Activated effector memory CD4-positive, alpha-beta T cell treated with anti-CD3 and anti-CD28 coated beads, Interleukin-2, amount 50 U/mL, for 16 hours (primary cell): Measurements from ENCODE around the gene TMEM175.

Experiments
- DNase-seq: peaks from one replicate; pipeline ENCODE4 v3.0.0-alpha.2; 2020

Gene TMEM175, protein sequence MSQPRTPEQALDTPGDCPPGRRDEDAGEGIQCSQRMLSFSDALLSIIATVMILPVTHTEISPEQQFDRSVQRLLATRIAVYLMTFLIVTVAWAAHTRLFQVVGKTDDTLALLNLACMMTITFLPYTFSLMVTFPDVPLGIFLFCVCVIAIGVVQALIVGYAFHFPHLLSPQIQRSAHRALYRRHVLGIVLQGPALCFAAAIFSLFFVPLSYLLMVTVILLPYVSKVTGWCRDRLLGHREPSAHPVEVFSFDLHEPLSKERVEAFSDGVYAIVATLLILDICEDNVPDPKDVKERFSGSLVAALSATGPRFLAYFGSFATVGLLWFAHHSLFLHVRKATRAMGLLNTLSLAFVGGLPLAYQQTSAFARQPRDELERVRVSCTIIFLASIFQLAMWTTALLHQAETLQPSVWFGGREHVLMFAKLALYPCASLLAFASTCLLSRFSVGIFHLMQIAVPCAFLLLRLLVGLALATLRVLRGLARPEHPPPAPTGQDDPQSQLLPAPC

GRCh38 chr4:931960-932712, at the start of gene TMEM175, which contains the start of gene GAK:
TSS of gene TMEM175 (plus strand) at chr4:932460. CDS start at chr4:947740, 15,280 bp downstream.
TSS of gene GAK (minus strand) at chr4:932316. CDS start at chr4:932187, 129 bp downstream.
- peak; percentile 99 for DNase-seq

DNA sequence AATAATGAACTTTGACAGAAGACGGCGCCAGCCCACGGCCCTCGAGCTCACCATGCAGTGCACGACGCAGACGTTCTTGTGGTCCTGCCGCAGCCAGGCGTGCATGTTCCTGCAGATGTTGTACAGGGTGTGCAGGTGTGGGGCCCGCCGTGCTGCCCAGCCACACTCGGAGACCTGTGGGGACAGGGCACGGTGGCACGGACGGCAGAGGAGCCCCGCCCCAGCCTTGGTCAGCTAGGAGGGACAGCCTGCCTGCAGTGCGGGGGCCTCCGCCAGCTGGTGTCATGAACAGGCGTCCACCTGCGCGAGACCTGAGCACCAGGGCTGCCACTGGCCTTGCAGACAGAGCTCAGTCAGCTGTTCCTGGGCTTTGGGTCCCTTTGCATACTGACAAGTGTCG, 49.6 kb upstream of the TMEM175 start:
- DNase-seq: no peak

- DNase-seq: no peak
These were observed 48.7 kb upstream of the TMEM175 start for GRCh38 chr4:883377-884095.

DNA sequence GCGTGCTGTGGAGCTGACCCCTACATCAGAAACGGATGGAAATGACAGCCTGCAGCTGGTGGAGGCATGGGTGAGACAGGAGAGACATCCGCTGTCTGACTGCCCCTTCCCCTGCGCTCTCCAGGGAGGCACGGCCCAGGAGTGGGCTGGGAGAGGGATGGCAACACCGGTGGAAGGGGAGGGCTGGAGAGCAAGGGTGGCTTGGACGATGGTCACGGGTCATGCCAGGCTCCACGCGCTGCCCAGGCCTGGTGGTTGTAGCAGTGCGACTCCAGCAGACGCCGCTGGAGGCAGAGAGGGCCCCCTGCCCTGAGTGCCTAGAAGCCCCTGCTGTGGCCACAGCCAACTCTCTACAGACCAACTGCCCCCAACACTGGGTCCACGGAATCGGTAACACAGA, 48.0 kb upstream of the TMEM175 start:
- no peak for DNase-seq

DNA sequence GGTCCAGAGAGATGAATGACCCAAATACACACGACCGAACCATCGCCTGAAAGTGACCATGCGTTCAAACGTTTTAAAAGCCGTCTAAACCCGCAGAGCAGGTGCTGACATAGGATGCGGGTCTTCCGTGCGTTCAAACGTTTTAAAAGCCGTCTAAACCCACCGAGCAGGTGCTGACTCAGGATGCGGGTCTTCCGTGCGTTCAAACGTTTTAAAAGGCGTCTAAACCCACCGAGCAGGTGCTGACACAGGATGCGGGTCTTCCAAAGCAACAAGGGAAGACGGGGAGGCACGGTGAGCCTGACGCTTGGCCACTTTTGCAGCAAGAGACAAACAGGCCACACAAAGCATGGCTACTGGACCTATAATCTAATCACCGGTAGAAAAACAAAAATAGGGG, 47.4 kb upstream of the TMEM175 start:
- no peak for DNase-seq

- no peak for DNase-seq
These were observed 46.9 kb upstream of the TMEM175 start for GRCh38 chr4:885353-885752.

DNA sequence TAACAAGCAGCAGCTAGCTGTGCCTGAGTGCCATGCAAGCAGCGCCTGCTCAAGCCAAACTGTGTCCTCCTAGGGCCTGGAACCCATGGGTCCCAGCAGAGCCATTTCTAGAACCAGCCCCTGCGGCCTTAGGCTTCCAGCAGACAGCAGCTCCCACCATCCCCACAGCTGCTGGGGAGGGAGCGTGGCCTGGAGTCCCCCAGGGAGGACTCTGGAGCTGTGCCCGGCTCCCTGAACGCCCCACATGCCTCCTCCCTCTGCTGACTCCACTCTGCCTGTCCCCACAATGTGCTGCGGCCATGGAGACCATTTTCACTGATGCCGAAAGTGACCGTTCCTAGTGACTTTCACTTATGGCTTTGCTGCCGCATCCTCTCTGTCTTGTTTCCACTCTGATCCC, 46.0 kb upstream of the TMEM175 start:
- DNase-seq: no peak

DNA sequence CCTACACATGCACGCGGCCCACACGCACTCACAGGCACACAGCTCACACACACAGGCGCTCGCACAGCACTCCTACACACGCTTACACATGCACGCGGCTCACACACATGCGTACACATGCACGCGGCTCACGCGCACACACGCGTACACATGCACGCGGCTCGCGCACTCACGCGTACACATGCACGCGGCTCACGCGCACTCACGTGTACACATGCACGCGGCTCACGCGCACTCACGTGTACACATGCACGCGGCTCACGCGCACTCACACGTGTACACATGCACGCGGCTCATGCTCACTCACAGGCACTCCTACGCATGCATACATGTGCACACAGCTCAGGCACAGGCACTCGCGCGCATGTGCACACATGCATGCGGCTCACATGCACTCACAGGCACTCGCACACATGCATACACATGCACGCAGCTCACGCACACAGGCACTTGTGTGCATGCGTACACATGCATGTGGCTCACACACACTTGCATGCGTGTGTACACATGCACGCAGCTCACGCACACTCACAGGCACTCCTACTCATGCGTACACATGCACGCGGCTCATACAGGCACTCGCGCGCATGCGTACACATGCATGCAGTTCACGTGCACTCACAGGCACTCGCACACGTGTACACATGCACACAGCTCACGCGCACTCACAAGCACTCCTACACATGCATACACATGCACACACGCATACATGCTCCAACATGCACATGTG, 45.1 kb upstream of the TMEM175 start:
- no peak for DNase-seq

DNA sequence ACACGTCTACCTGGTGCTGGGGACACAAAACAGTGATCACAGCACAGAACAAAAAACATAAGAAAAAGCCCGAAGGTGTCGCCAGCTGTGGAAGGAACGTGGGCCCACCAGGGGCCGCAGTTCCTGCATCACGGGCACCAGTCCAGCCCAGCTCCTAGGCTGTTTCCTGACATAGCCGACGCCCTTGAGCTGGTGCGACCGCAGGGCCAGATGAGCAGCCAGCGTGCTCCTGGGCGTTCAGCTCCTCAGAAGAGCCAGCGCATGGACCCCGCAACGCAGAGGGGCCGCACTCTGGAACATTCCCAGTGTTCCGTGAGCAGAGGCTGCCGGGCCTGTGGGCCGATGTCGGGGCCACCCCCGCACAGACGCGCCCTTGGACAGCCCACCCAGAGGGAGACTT, 44.2 kb upstream of the TMEM175 start:
- DNase-seq: no peak

GRCh38 chr4:889516-889915, 42.7 kb upstream of the TMEM175 start:
- DNase-seq: no peak

DNA sequence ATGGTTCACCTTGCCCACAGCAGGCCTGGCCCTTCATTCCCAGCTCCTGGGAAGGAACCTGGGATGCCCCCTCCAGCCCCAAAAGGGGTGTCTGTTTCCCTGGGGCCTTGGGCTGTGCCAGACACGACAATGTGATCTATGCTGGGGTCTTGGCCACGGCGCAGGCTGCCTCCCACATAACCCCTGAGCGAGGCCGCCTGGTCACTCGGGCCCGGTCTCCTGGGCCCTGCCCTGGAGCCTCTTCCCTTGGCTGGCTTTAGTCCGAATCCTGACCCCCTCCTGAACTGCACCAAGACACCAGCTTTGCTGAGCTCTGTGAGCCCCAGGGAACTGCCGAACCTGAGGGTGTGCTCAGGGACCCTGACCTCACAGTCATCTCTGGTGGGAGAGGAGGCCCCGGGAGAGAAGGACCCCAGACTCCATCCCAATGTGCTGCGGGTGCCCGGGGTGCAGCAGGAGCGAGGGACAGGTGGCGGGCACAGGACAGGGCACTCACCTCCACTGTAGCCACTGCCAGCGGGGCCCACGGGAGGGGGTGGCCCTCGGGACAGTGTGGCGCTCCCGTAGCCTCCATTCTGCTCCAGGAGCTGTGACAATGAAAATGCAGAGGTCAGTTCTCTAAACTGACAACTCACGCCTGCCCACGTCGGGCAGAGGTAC, 42.1 kb upstream of the TMEM175 start:
- DNase-seq: no peak

GRCh38 chr4:891747-892146, 40.5 kb upstream of the TMEM175 start:
- no peak for DNase-seq

GRCh38 chr4:892780-893179, 39.5 kb upstream of the TMEM175 start:
- no peak for DNase-seq

- DNase-seq: no peak
These were observed 38.8 kb upstream of the TMEM175 start for GRCh38 chr4:893276-893994.

GRCh38 chr4:893995-894705, 38.1 kb upstream of the TMEM175 start:
- no peak for DNase-seq

DNA sequence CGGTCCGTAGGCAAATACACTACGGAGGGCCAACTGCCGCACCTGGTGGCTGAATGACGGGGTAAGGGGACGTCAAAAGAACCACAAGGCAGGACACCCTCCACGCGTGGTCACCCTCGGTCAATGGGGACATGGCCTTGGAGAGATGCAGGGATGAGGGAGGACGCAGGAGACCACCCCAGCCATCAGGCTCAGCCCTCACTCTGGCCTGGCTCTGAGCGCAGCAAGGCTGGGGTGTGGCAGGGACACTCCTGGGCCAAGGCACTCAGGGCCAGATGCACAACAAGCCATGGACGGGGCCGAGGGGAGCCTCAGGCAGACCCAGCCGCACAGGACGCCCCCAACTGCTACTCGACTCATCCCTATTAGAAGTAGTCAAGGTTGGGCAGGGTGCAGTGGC, 36.7 kb upstream of the TMEM175 start:
- DNase-seq: no peak

GRCh38 chr4:896216-896615, 36.0 kb upstream of the TMEM175 start:
- DNase-seq: no peak

GRCh38 chr4:896630-897029, 35.6 kb upstream of the TMEM175 start:
- no peak for DNase-seq

DNA sequence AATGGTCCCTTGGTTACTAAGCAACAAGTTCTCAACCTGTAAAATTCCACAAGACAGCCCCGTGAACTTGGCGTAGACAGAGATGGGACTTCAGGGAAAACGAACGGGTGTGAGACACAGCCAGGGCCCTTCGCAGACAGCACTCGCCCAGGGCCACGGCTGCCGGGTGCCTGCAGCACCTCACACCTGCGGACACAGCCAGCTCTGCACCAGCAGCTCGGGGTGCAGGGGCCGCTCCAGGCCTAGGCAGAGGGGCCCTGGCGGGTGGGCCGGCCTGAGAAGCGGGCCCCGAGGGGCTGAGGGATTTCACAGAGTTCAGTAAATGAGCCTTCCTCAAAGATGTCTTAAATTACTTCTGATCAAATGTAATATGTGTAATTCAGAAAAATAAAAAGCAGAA, 34.1 kb upstream of the TMEM175 start:
- no peak for DNase-seq

GRCh38 chr4:898869-899555, 33.2 kb upstream of the TMEM175 start:
- DNase-seq: no peak
